Left ventricle myocardium superior (tissue), 1 donor: ENCODE results near the gene RGS12. TPM values are rescaled to one million over a fixed set of nuclear protein-coding genes. Genes with fewer than 3 reads are reported as not detected.

Source experiments
- ATAC-seq: fragments of 200-7000 bp; cut with Tn5 transposase; one replicate; pipeline ENCODE4 v1.9.1; 2020; ENCODE audit warnings: mild to moderate bottlenecking, moderate library complexity
- DNase-seq: peaks from one replicate; pipeline ENCODE4 v3.0.0-alpha.2; 2020
- intact Hi-C: fragments of 100-400 bp; cut with micrococcal nuclease; formaldehyde crosslinking; loops from one replicate; pipeline ENCODE4 v1.11.0; 2022
- long read RNA-seq: library from polyadenylated mRNA; unstranded; transcript quantifications from one replicate; pipeline ENCODE4 v2.0.0, GENCODE V29; 2021
- total RNA-seq: library from RNA; stranded (reverse); fragmentation: NEBNext Ultra II Directional; extraction: Animal tissue kit (Norgen Biotek cat#: 25700); gene quantifications from one replicate; pipeline ENCODE4 v1.2.1, GENCODE V29; 2021
- donor health status: DM: no; HTN: yes; CAD: no; lungs with severe emphysema.

The RGS12 gene, protein sequence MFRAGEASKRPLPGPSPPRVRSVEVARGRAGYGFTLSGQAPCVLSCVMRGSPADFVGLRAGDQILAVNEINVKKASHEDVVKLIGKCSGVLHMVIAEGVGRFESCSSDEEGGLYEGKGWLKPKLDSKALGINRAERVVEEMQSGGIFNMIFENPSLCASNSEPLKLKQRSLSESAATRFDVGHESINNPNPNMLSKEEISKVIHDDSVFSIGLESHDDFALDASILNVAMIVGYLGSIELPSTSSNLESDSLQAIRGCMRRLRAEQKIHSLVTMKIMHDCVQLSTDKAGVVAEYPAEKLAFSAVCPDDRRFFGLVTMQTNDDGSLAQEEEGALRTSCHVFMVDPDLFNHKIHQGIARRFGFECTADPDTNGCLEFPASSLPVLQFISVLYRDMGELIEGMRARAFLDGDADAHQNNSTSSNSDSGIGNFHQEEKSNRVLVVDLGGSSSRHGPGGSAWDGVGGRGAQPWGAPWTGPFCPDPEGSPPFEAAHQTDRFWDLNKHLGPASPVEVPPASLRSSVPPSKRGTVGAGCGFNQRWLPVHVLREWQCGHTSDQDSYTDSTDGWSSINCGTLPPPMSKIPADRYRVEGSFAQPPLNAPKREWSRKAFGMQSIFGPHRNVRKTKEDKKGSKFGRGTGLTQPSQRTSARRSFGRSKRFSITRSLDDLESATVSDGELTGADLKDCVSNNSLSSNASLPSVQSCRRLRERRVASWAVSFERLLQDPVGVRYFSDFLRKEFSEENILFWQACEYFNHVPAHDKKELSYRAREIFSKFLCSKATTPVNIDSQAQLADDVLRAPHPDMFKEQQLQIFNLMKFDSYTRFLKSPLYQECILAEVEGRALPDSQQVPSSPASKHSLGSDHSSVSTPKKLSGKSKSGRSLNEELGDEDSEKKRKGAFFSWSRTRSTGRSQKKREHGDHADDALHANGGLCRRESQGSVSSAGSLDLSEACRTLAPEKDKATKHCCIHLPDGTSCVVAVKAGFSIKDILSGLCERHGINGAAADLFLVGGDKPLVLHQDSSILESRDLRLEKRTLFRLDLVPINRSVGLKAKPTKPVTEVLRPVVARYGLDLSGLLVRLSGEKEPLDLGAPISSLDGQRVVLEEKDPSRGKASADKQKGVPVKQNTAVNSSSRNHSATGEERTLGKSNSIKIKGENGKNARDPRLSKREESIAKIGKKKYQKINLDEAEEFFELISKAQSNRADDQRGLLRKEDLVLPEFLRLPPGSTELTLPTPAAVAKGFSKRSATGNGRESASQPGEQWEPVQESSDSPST (N-terminal part only)
- 14.6 TPM for total RNA-seq
- long read RNA-seq, partial matches to known transcripts = 7 of 19 reads
- long read RNA-seq, other reads (novel, unspliced or antisense) = 12 of 19 reads

- intact Hi-C loops = no loop called here
- peak; percentile 96 for ATAC-seq
- peak; percentile 97 for DNase-seq
Measured at GRCh38 chr4:3292571-3293400, at the start of gene RGS12. Gene RGS12 (plus strand): TSS chr4:3293021. CDS start chr4:3316171, 23,150 bp downstream.

GRCh38 chr4:3243136-3243780 is 49.6 kb upstream of the RGS12 start:
- no peak for DNase-seq
- intact Hi-C loops = no loop called here
- no peak for ATAC-seq

- intact Hi-C loops = no loop called here
- no peak for DNase-seq
- no peak for ATAC-seq
Measured at GRCh38 chr4:3244002-3244401, 48.8 kb upstream of the RGS12 start.

DNA sequence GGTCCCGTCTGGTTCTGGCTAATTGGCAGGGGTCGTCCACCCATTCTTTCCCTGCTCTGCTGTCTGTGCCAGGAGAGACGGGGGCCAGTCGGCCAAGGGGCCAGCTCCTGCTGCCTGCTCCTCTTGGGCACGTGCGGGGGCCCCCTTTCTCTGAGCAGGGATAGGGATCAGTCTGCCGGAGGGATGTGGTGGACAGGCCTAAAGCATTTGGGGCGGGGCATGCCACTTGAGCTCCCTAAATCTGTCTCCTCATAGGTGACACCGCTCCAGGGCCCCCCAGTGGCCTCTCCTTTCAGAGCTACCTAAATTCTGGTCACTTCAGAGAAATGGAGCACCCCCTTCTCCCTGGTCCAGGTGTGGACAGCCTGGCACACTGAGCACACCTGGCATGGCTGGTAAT is 48.1 kb upstream of the RGS12 start:
- no peak for ATAC-seq
- intact Hi-C loops = no loop called here
- DNase-seq = no peak

- DNase-seq = no peak
- ATAC-seq = no peak
- intact Hi-C loops = no loop called here
Measured at GRCh38 chr4:3245676-3246075, 47.1 kb upstream of the RGS12 start.

GRCh38 chr4:3246458-3247398 is 46.1 kb upstream of the RGS12 start:
- ATAC-seq (no peak), DNase-seq (no peak)
- intact Hi-C loops = no loop called here

DNA sequence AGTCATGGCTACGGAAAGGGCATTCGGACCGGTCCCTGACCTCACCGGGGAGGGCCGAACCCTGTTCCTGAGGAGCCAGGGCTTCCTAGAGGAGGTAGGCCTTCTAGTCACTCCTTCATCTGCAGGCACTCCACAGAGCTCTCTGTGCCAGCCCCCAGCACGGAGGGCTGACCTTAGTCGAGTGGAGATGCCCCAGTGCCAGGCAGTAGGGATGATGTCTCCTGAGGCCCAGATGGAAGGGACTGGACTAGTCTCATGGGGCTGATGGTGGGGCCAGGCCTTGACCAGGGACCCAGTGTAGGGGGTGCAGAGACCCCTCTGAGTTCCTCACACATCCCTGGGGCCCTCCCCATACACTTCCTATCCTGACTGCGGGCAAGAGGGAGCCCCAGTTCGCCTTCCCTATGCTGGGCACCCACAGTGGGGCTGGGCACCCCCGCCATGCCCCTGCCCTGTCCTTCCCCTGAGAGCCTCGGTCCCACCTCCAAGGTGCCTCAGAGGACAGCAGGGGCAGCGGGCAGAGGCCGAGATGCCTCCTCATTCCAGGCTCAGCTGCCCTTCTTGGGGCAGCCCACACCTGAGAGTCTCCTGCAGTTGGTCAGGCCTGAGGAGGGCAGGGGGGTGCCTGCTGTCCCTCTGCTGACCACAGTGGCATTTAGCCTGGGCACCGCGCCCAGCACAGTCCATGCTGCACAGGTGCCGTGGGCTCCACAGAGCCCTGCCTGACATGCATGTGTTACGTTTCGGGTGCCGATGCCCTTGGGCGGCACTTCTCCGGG is 45.2 kb upstream of the RGS12 start:
- intact Hi-C loops = no loop called here
- ATAC-seq (no peak), DNase-seq (no peak)

DNA sequence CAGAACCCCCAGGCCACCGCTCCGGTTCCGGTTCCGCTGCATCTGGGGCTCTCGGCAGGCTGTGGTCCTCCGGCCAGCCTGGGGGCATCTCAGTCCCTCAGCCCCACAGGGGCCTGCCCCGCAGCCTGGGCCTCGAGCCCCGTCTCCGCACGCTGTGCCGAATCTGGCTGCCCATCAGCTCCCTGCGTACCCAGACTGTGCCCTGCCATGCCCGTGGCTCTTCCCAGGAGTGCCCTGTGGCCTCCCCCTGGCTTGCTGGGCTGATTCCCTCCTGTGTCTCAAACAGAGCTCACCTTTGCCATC is 44.7 kb upstream of the RGS12 start:
- intact Hi-C loops = no loop called here
- DNase-seq (no peak), ATAC-seq (no peak)

- ATAC-seq (no peak), DNase-seq (no peak)
- intact Hi-C loops = no loop called here
Measured at GRCh38 chr4:3248811-3249661, 43.8 kb upstream of the RGS12 start, which contains the start of gene MSANTD1. Gene MSANTD1 (plus strand): TSS chr4:3249159. CDS start chr4:3249223, 64 bp downstream.

DNA sequence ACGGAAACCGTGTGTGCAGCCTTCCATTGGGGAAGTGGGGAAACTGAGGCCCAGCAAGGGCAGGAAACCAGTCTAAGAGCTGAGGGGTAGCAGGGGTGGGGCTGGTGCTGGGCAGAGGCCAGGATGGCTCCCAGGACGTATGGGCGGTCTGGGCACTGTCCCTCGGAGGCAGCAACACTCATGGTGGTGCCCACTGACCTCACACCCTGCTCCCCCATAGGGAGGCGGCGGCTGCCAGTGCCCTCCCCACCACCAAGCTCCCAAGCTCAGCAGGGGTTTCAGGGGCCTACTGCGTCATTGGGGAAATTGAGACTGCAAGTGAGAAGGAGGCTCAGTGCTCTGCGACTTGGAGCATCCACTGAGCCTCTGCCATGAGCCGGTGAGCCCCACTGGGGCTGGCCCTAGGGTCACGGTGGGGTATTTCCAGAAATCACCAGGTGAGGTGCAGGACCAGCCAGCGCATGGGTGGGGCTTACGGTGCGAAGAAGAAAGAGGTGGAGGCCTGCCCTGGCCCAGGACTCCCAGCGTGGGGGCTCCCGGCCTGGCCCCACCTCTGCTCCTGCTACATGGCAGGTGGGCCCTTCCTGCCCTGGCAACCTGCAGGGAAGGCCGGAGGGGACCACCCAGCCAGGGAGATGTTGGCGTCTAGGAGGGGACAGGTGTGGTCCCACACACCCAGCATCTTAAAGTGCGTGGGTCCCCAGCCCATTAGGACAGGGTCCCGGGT is 42.9 kb upstream of the RGS12 start:
- intact Hi-C loops = no loop called here
- no peak for DNase-seq
- ATAC-seq = no peak

DNA sequence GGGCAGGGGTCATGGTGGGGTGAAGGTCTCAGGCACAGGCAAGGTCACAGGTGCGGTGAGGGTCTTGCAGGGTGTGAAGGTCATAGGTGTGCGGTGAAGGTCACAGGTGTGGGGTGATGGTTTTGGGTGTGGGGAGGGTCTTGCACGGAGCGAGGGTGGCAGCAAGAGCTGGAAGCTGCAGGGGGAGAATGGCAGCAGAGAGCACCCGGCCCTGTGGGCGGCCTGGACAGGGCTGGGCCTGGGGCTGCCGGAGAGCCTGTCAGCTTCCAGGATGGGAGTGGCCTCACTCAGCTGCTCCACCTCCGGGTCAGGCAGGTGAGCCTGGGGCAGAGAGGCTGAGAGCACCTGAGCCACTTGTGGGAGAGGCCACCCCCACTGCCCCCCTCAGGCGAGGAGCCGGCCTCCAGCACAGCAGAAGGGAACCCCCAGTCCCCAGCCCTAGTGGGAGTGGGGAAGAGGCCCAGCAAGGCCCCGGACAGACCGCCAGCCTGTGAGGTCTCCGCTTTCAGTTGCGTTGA is 42.3 kb upstream of the RGS12 start:
- ATAC-seq (no peak), DNase-seq (peak; percentile 20)

GRCh38 chr4:3250956-3251690 is 41.7 kb upstream of the RGS12 start:
- intact Hi-C loops = no loop called here
- ATAC-seq (no peak), DNase-seq (peak; percentile 23)

More for the DNA sequence above, 42.3 kb upstream of the RGS12 start:
- intact Hi-C loops = no loop called here

GRCh38 chr4:3251691-3252479 is 40.9 kb upstream of the RGS12 start:
- intact Hi-C loops = no loop called here
- DNase-seq (peak; percentile 23), ATAC-seq (no peak)
